Dedifferentiated amniotic fluid mesenchymal stem cell (primary cell): ENCODE measurements around the gene FAM83F.
"Not testable (repeated sequence)": the region's sequence is repeated elsewhere in the genome, so short reads cannot be mapped to it uniquely, and the experiment has no call there.

ENCODE experiments used
- DNase-seq: peaks from one replicate; pipeline ENCODE4 v3.0.0-alpha.2; 2016; ENCODE audit errors: extremely low spot score

Gene FAM83F

DNA sequence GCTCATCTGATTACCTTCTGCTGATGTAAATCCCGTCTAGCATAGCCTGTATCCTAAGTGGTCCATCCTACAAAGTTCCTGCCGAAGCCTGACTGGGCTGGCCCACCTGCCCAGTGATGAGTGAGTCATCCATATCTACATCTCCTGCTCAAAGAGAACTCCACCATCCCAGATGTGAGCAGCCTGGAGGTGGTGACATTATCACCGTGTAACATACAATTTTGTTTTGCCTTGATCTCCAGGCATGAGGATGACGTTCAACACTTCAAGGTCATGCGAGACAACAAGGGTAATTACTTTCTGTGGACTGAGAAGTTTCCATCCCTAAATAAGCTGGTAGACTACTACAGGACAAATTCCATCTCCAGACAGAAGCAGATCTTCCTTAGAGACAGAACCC, 29.0 kb upstream of the FAM83F start:
- no peak for DNase-seq

DNA sequence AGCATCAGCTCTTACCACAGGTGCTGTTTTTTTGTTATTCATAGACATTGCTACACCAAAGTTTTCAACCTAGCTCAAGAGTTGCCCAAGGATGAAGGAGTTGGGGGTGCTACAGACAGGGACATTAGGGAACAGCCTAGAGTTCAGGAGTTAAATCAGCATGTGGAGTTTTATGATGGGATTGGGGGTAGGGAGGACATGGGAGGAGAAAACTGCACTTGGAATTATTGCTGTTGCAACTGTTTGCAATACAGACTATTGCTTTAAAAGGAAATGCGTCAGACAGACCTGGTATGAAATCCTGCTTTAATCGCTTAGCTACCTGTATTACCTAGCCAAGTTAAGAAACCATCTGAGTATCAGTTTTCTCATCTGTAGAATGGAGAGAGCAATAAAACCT, 28.3 kb upstream of the FAM83F start:
- DNase-seq = no peak

DNA sequence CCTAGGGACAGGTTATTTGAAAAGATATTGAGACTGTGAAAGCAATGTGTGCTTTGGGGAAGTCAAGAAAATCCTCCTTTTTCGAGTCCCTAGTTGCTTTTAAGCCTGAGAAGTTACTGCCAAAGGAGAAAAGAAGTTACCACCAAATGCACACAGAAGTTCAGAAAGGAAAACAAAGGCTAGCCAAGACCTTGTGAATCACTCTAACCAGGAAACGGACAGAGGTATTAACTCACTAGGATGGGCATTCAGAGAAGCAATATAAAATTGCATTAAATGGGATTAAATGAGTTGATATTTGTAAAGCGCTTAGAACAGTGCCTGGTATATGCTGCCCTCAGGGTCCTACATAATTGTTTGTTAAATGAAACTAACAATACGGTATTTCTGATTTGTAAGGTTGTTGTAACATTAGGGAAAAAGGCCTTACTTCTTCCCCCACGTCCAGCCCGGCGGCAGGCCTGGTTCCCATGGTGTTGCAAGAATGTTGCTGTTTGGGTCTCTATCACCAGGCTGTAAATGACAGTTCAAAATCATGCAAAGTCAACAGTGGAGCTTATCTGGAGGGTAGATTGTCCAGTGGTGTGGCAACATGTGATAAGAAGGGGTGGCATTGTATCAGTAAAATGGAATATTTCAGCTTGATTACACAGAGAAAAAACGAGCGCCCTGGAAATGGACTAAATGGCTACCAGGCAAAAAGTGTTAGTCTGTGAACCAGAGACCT, 27.5 kb upstream of the FAM83F start:
- DNase-seq = no peak

DNA sequence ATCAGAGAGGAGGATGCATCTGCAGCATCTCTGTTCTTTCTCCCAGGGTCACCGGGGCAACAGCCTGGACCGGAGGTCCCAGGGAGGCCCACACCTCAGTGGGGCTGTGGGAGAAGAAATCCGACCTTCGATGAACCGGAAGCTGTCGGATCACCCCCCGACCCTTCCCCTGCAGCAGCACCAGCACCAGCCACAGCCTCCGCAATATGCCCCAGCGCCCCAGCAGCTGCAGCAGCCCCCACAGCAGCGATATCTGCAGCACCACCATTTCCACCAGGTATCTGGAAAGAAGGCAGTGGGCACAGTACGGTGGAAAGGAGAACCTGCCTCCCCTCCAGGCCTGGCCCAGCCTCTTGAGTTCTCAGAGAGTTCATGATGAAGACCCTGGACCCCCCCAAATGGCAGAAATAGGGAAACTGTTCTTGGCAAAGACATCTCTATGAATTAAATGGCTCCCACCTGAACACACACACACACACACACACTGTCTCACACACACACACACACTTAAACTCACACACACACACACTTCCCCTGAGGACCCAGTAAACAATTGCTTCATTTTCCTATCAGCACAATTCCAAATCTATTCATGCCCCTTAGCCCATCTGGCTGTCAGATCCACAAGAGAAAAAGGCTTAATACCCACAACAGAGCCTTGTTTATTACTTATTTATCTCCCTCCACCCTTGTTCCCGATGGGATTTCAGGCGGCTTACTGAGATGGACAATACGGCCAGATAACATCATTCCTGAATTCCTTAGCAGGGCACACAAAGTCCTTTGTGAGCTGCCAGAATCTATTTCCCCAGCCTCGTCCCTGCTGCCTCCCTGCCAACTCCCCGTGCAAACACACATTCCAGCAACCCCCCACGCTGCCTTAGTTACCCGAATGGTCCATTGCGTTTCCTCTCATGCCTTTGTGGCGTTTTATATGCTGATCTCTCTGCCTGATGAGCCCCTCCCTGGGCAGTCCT, 26.5 kb upstream of the FAM83F start:
- DNase-seq = no peak

DNA sequence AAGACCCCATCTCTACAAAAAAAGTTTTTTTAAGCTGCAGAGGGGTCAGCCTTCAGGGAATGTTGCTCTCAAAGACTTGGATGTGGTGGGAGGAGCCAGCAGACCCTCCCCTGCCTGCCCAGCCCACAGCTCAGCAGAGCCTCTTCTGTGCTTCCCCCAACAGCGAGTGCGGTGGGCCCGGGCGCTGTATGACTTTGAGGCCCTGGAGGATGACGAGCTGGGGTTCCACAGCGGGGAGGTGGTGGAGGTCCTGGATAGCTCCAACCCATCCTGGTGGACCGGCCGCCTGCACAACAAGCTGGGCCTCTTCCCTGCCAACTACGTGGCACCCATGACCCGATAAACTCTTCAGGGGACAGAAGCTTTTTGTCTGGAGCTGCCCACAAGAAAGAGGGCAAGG, 24.0 kb upstream of the FAM83F start:
- no peak for DNase-seq

DNA sequence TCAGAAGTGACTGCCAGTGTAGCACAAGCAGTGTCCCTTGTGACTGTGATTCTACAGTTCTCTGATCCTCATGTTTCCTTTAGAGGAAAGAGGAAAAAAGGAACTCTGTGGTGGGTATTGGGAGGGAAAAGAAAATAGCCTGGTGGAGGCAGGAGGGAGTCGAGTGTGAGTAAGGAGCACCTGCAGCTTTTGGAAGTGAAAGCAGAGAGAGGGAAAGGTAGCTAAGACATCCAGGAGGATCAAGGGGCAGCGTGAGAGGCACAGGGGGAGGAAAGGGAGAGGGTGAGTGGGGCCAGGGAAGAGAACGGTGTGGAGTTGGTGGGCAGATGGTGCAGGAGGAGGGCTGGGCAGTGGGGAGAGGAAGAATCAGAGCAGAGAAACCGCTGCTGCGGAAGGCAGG, 22.1 kb upstream of the FAM83F start:
- no peak for DNase-seq

DNA sequence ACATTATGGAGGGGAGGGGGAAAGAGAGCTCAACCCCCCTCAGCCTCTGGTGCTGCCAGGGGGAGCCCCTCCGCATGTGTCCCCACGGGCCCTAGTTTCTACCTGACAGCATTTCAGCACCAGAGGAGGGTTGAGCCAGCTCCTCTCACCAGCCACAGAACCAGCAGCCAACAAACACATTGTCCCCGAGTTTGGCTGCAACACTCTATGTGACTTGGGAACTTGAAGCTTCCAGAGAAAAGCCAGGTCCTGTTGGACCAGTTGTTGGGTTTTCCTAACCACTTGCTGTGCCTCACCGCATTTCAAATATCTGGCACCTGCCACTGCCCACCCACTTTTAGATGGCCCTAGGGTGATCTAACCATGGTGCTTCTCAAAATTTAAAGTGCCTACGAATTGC, 21.1 kb upstream of the FAM83F start:
- DNase-seq = no peak

DNA sequence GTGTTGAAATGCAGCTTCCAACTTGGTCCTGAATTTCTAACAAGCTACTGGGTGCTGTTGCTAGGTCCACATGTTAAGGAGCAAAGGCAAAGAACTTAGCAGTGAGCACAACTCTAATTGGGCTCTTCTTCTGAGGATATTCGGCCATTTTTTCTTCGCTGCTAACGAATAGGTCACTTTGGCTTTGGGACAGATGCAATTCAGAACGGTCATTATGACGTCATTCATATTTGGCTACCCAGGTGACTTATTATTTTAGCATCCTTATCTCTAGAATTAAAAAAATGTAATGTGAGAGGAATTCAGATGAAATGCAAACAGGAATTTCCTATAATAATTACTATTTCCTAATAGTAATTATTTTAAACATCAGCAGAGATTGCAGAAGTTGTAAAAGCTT, 20.7 kb upstream of the FAM83F start:
- no peak for DNase-seq

DNA sequence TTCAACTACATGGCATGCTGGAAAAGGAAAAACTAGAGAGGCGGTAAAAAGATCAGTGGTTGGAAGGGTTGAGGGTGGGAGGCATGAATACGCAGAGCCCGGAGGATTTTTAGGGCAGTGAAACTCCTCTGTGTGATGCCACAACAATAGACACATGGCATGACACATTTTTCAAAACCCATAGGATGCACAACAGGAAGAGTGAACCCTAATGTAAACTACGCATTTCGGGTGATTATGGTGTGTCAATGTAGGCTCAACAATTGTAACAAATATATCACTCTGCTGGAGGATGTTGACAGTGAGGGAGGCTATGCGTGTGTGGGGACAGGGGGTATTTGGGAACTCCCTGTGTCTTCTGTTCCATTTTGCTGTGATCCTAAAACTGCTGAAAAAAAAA, 15.7 kb upstream of the FAM83F start:
- no peak for DNase-seq

DNA sequence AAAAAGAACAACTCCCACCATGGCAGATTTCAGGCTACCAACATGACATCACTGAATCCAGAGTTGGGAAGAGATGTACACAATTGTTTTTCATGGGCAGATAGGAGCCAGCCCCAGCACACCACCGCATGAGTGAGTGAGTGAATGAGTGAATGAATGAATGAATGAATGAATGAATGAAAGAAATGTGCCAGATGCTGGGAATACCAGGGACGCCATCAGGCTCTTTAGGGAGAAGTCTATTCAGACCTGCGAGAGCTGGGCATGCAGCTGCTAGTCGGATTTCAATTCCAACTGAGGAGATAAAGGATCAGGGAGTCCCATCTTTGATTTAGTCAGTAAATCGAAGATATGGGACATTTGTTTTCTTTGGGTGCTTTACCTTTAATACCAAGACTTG, 15.3 kb upstream of the FAM83F start:
- DNase-seq = no peak

DNA sequence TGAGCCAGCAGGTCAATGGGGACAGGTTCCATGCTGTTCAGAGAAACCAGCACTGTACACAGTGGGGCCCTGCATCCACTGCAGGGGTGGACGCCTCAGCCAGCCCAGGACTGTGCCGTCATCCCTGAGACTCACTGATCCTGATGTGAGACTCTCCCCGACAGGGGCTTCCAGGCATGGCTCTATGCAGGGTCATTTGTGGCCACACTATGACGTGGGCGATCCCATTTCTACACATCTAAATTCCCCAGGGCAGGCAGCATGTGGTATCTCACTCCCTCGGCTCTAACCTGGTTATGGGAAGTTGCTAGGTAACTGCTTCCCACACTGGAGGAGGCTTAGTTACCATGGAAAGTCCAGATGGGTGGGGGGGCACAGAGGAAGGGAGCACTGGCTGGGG, 14.2 kb upstream of the FAM83F start:
- DNase-seq = no peak

DNA sequence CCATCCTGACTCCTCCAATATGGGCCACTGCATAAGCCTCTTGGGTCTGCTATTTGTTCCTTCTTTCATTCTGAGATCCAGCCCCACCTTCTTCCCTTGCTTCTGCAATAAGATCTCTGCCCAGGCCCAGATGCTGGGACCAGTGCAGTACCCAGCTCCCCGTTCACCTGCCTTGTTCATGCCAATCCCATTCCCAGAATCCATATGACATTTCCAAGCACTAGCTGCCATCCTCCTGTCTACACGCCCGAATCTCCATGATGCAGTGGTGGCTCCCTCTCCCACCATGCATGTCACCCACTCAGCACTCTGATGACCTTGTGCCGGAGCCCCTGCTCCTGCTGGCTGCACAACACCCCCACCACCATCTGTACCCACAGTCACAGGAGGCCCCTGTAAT, 11.4 kb upstream of the FAM83F start:
- DNase-seq = no peak

DNA sequence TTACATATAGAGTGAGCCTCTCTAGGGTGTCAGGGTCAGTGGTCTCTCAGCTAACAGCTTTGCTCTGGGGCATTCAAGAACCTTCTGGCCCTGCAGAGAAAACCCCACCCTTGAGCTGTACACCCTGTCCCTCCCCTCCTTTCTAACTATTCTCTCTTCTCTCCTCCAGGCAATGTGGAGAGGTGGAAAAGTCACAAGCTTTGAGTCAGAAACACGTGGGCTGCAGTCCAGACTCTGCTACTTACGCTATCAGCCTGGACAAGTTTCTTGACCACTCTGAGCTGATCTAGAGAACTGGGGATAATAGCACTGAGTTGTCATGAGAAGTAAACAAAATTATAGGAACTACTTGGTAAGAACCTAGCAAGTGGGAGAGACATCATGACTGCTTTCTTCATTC, 10.7 kb upstream of the FAM83F start:
- DNase-seq = no peak

DNA sequence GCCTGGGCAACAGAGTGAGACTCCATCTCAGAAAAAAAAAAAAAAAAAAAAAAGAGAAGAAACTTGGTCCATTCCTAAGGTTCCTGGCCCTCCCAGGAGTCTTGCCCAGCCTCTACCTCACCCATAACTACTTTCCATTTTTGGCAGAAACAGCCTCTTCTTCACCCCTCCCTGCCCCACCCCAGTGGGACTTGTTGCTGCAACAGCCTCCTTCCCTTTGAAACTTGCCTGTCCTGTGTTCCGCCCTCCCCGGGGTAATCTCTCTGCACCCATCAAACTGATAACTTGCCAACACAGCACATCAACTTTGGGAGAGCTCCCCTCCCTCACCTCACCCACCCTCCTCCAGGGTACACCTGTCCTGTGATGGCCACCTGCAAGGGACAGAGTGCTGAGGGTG, 10.0 kb upstream of the FAM83F start:
- no peak for DNase-seq

DNA sequence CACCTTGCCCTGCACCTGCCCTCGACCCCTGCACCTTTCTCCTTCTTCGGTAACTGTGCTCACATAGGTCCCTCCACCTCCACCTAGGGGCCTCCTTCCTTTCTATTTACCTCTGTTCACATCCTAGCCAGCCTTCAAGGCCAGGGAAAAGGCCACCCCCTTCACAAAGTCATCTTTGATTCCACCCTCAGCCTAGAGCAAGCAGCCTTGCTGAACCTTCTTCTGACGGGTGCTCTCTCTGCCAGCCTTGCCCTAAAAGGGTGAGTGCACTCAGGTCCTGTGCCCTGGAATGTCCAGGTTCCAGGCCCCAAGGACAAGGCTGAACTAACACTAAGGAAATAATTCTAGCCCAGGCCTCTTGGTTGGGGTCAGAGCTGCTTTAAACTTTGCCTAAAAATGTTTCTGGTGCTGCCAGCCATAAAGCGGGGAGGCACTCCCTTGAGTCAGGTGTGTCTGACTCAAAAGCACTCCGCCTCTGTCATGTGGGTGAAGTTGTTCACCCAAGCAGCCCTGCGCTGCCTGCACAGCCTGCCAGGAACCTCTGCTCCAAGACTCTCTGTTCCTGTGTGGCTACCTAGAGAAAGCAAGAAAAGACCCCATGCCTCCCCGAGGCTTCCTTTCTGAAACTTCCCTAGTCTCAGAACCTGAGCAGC, 9.2 kb upstream of the FAM83F start:
- DNase-seq = no peak

DNA sequence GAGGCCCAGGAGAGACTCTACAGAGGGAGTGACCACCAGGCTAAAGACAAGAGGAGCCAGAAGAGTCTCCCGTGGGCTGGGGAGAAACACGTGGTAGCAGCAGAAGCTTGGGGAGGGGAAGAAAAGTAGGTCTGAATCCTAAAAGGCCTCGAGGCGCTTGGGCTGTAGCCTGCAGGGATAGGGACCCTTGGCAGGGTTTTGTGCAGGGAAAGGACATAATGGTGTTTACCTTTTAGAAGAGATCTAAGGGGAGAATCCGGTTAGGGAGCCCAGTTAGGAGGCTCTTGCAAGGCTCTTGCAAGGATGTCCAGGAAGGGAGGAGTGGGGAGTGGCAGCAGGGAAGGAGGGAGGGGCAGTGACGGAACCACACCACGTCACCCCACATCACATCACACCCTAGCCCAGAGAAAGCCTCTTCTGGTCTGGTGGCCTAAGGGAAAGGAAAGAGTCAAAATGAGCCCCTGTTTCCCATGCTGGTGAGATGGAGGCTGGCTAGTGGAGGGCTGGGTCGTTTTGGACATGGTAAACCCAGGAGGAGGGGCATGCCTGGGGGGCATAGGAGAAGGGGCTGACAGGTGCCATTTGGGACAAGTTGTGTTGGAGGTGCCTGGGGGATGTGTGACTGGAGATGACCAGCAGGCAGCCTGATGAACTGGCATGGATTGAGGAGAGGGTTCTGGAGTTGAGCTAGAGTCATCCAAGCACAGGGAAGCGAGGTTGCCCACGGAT, 6.2 kb upstream of the FAM83F start:
- no peak for DNase-seq

DNA sequence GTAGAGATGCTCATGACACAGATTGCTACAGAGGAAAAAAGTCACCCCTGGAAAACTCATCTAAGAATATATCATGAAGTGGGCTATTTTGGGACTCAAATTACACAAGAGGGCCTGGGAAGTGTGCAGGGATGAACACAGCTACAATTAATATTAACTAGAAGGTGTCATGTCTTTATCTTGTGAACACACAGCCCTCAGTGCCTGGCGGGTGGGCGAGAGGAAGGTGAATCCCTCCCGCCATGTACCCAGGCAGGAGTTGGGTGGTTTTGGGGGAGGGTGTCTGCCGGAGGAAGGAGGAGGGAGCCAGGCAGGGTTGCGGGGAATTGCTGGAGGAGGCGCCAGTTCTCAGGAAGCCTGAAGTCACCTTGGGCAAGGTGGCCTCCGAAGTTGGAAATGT, 5.1 kb upstream of the FAM83F start:
- no peak for DNase-seq

DNA sequence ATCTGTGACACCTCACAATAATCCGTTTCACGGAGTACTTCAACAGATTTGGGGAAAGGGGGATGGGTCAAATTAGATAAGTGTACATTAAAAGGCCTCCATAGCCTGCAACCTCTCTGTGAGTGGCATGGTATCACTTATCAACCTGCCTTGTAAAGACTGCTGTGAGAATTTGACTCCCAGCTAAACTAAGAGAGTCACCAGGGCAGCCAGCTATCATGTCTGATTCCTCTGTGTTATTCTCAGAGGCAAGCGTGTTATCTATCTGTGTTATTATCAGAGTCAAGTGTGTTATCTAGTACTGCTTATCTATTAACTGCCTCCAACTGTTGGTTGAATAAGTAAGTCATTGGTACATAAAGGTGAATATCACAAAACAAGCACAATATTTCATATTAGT, 4.1 kb upstream of the FAM83F start:
- DNase-seq = no peak

DNA sequence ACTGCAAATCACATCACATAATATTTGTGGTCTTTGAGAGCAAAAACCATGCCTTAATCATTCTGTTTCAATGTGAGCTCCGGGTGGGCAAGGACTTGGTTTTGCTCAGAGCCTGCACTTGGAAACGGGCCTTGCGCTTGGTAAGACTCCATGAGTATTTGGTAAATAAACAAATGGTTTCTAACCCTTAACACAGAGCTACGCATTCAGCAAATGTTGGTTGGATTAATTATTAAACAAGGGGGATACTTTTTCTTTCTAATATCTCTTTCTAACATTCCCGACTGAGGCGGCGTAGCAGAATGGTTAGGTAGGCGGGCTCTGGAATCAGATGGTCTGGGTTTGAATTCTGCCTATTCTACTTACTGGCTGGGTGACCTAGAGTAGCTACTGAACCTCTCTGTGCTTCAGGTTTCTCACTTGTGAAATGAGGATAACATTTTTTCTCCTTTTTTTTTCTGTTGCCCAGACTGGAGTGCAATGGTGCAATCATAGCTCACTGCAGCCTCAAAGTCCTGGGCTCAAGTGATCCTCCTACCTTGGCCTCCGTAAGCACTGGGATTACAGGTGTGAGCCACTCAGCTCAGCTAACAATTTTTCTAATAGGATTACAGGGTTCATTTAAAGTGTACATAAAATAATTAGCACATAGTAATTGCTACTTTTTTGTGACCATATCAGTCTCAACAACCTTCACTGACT, 3.4 kb upstream of the FAM83F start:
- no peak for DNase-seq

DNA sequence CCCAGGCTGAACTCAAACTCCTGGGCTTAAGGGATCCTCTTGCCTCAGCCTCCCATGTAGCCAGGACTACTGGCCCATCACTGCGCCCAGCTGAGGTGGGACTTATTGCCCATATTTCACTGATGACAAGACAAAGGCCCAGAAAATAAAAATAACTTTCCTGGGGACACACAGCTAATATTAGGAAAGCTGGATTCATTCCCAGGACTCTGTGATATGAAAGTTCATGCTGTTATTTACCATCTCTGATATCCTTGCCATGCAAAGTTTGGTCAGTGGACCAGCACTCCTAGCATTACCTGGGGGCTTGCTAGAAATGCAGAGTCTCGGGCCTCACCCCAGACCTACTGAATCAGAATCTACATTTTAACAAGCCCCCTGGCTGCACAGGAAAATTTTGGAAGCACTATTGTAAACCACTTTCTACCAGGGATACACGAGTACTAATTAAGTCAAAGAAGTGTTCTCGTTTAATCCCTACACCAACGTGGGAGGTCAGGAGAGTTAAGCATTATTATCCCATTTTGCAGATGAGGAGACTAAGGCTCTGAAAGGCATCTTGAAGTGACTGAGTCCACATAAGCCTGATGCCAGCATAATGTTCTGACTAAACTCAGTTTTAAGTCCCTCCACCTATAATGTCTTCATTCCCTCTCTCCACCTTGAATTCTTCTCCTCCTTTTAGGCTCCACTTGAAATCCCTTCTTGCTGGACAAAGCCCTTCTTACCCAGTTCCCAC, 2.5 kb upstream of the FAM83F start:
- no peak for DNase-seq

DNA sequence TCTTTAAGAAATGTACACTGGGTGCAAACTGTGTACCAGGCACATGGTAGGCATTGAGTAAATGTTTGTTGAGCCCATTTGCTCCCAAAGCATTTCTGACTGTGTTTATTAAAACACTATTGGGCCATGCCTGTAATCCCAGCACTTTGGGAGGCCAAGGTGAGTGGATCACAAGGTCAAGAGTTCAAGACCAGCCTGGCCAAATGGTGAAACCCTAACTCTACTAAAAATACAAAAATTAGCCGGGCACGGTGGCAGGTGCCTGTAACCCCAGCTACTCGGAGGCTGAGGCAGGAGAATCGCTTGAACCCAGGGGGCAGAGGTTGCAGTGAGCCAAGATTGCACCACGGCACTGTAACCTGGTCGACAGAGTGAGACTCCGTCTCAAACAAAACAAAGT, 1.9 kb upstream of the FAM83F start:
- DNase-seq = not testable (repeated sequence)
